SK-MEL-5 (cell line): ENCODE results near the gene RFTN1. TPM values are rescaled to one million over a fixed set of nuclear protein-coding genes. Genes with fewer than 3 reads are reported as not detected.
A peak's percentile ranks its signal among the peaks of the same experiment; 100 is the strongest.

Source experiments
- DNase-seq: peaks from one replicate; pipeline ENCODE4 v3.0.0-alpha.2; 2016; ENCODE audit warnings: low read depth, low spot score
- in situ Hi-C: cut with HindIII; loops from 2 replicates; pipeline ENCODE4 v1.10.0; 2016; ENCODE audit warnings: low sequenced_read_pairs, high pct_unique_total_duplicates, low pct_unique_long_range_greater_than_20kb
- total RNA-seq: library from RNA; depleted of rRNA; stranded (reverse); fragments of >200 nt; shearing (Covaris generic); gene quantifications from 2 replicates; pipeline ENCODE4 v1.2.3, GENCODE V29; 2014

Gene RFTN1
- total RNA-seq, 1 experiment from 2014 or later: 1.8 TPM

- no peak for DNase-seq
- in situ Hi-C loops: no loop called here
Observed at GRCh38 chr3:16369885-16370284, 143.6 kb downstream of the RFTN1 start.

- no peak for DNase-seq
- in situ Hi-C loops: no loop called here
Observed at GRCh38 chr3:16369276-16369675, 144.2 kb downstream of the RFTN1 start.

GRCh38 chr3:16366581-16366980, 146.9 kb downstream of the RFTN1 start:
- peak; percentile 55 for DNase-seq
- in situ Hi-C loops: no loop called here

GRCh38 chr3:16365491-16366128, 147.9 kb downstream of the RFTN1 start:
- DNase-seq: no peak
- in situ Hi-C loops: no loop called here

- no peak for DNase-seq
- in situ Hi-C loops: no loop called here
Observed at GRCh38 chr3:16364963-16365362, 148.5 kb downstream of the RFTN1 start.

- no peak for DNase-seq
- in situ Hi-C loops: no loop called here
Observed at GRCh38 chr3:16364323-16364722, 149.2 kb downstream of the RFTN1 start.

- in situ Hi-C loops: no loop called here
- DNase-seq: peak; percentile 63
Observed at GRCh38 chr3:16363636-16364035, 149.9 kb downstream of the RFTN1 start.

- DNase-seq: no peak
- in situ Hi-C loops: no loop called here
Observed at GRCh38 chr3:16362770-16363169, 150.7 kb downstream of the RFTN1 start.

GRCh38 chr3:16361087-16361486, 152.4 kb downstream of the RFTN1 start:
- in situ Hi-C loops: no loop called here
- no peak for DNase-seq

- in situ Hi-C loops: no loop called here
Observed at GRCh38 chr3:16359331-16359730, 154.2 kb downstream of the RFTN1 start.

GRCh38 chr3:16358336-16358735, 155.2 kb downstream of the RFTN1 start:
- in situ Hi-C loops: no loop called here
- DNase-seq: no peak

More at GRCh38 chr3:16359331-16359730, 154.2 kb downstream of the RFTN1 start:
- no peak for DNase-seq

- in situ Hi-C loops: no loop called here
- DNase-seq: no peak
Observed at GRCh38 chr3:16357186-16358121, 156.0 kb downstream of the RFTN1 start.

GRCh38 chr3:16355828-16356227, 157.7 kb downstream of the RFTN1 start:
- DNase-seq: no peak
- in situ Hi-C loops: no loop called here

GRCh38 chr3:16354291-16354690, 159.2 kb downstream of the RFTN1 start:
- in situ Hi-C loops: no loop called here
- no peak for DNase-seq

- in situ Hi-C loops: no loop called here
- DNase-seq: no peak
Observed at GRCh38 chr3:16352428-16352827, 161.1 kb downstream of the RFTN1 start.

GRCh38 chr3:16350597-16351318, 162.7 kb downstream of the RFTN1 start:
- in situ Hi-C loops: no loop called here
- no peak for DNase-seq

GRCh38 chr3:16349986-16350596, 163.4 kb downstream of the RFTN1 start:
- in situ Hi-C loops: loop anchor here (25.0 kb wide), 1 partner anchor 212 kb away; no protein-coding TSS in a partner anchor
- DNase-seq: no peak

- in situ Hi-C loops: loop anchor here (25.0 kb wide), 1 partner anchor 215 kb away; no protein-coding TSS in a partner anchor
- DNase-seq: no peak
Observed at GRCh38 chr3:16347548-16347947, 166.0 kb downstream of the RFTN1 start.
